ENCODE data around the gene PLB1.

The PLB1 gene

GRCh38 chr2:28673338-28673737, 177.5 kb downstream of the PLB1 start:
- Histone ChIP-seq H3K4me3 (ENCODE audit: extremely low read depth, insufficient read depth, low read length, poor library complexity, severe bottlenecking) (no peak overlapping the region), H3K27ac (ENCODE audit: low read depth, low read length, severe bottlenecking) (no peak overlapping the region), H3K36me3 (ENCODE audit: control insufficient read depth, insufficient read depth, low read length) (no peaks in the 10 kb centered on the region), H3K4me1 (ENCODE audit: control insufficient read depth, insufficient read depth, low read length, poor library complexity, severe bottlenecking) (no peaks in the 10 kb centered on the region), H3K9me3 (ENCODE audit: control insufficient read depth, low read length) (no peaks in the 10 kb centered on the region)
- 89 to 94% methylated on average over 3 of the region's 4 CpGs for WGBS, 2 experiments (ENCODE audit: insufficient coverage in 2 of 2)

GRCh38 chr2:28674062-28674712, 178.3 kb downstream of the PLB1 start:
- Histone ChIP-seq H3K36me3 (ENCODE audit: control insufficient read depth, insufficient read depth, low read length) (no peaks in the 10 kb centered on the region), H3K4me1 (ENCODE audit: control insufficient read depth, insufficient read depth, low read length, poor library complexity, severe bottlenecking) (no peaks in the 10 kb centered on the region), H3K27ac (ENCODE audit: low read depth, low read length, severe bottlenecking) (no peak overlapping the region), H3K4me3 (ENCODE audit: extremely low read depth, insufficient read depth, low read length, poor library complexity, severe bottlenecking) (no peak overlapping the region), H3K9me3 (ENCODE audit: control insufficient read depth, low read length) (no peaks in the 10 kb centered on the region)
- WGBS, 2 experiments (ENCODE audit: insufficient coverage in 2 of 2) = 86 to 90% methylated on average over 3 of the region's 3 CpGs

GRCh38 chr2:28674713-28675068, 178.8 kb downstream of the PLB1 start:
- no peak overlapping the region for H3K4me3 ChIP-seq (ENCODE audit: extremely low read depth, insufficient read depth, low read length, poor library complexity, severe bottlenecking)
- WGBS, 2 experiments (ENCODE audit: insufficient coverage in 2 of 2) = 67% methylated on average over 1 of the region's 1 CpG; no CpG with 5 or more reads in 1 of the 2 experiments

GRCh38 chr2:28676152-28676835, 180.4 kb downstream of the PLB1 start:
- 86 to 100% methylated on average over 2 of the region's 5 CpGs for WGBS, 2 experiments (ENCODE audit: insufficient coverage in 2 of 2)
- Histone ChIP-seq H3K4me3 (ENCODE audit: extremely low read depth, insufficient read depth, low read length, poor library complexity, severe bottlenecking) (no peak overlapping the region), H3K4me1 (ENCODE audit: control insufficient read depth, insufficient read depth, low read length, poor library complexity, severe bottlenecking) (no peaks in the 10 kb centered on the region), H3K36me3 (ENCODE audit: control insufficient read depth, insufficient read depth, low read length) (no peaks in the 10 kb centered on the region), H3K27ac (ENCODE audit: low read depth, low read length, severe bottlenecking) (no peak overlapping the region), H3K9me3 (ENCODE audit: control insufficient read depth, low read length) (no peaks in the 10 kb centered on the region)

More at GRCh38 chr2:28674713-28675068, 178.8 kb downstream of the PLB1 start:
- no peak overlapping the region for H3K27ac ChIP-seq (ENCODE audit: low read depth, low read length, severe bottlenecking)
- H3K9me3 ChIP-seq (ENCODE audit: control insufficient read depth, low read length) = no peaks in the 10 kb centered on the region
- H3K4me1 ChIP-seq (ENCODE audit: control insufficient read depth, insufficient read depth, low read length, poor library complexity, severe bottlenecking) = no peaks in the 10 kb centered on the region
- no peaks in the 10 kb centered on the region for H3K36me3 ChIP-seq (ENCODE audit: control insufficient read depth, insufficient read depth, low read length)

- Histone ChIP-seq H3K36me3 (ENCODE audit: control insufficient read depth, insufficient read depth, low read length) (no peaks in the 10 kb centered on the region), H3K27ac (ENCODE audit: low read depth, low read length, severe bottlenecking) (no peak overlapping the region), H3K4me1 (ENCODE audit: control insufficient read depth, insufficient read depth, low read length, poor library complexity, severe bottlenecking) (peaks cover 5% of the 10 kb centered on the region), H3K4me3 (ENCODE audit: extremely low read depth, insufficient read depth, low read length, poor library complexity, severe bottlenecking) (no peak overlapping the region), H3K9me3 (ENCODE audit: control insufficient read depth, low read length) (no peaks in the 10 kb centered on the region)
- WGBS, 2 experiments (ENCODE audit: insufficient coverage in 2 of 2) = 91 to 97% methylated on average over 9 to 10 of the region's 11 CpGs
Observed at GRCh38 chr2:28678175-28678855, 182.5 kb downstream of the PLB1 start.

GRCh38 chr2:28678944-28679343, 183.1 kb downstream of the PLB1 start:
- no peak overlapping the region for H3K4me3 ChIP-seq (ENCODE audit: extremely low read depth, insufficient read depth, low read length, poor library complexity, severe bottlenecking)
- no CpG with 5 or more reads among the region's 1 CpG for WGBS, 2 experiments (ENCODE audit: insufficient coverage in 2 of 2)
- H3K36me3 ChIP-seq (ENCODE audit: control insufficient read depth, insufficient read depth, low read length) = no peaks in the 10 kb centered on the region
- no peaks in the 10 kb centered on the region for H3K9me3 ChIP-seq (ENCODE audit: control insufficient read depth, low read length)
- H3K27ac ChIP-seq (ENCODE audit: low read depth, low read length, severe bottlenecking) = no peak overlapping the region
- H3K4me1 ChIP-seq (ENCODE audit: control insufficient read depth, insufficient read depth, low read length, poor library complexity, severe bottlenecking) = peaks cover 10% of the 10 kb centered on the region

- Histone ChIP-seq H3K36me3 (ENCODE audit: control insufficient read depth, insufficient read depth, low read length) (no peaks in the 10 kb centered on the region), H3K4me3 (ENCODE audit: extremely low read depth, insufficient read depth, low read length, poor library complexity, severe bottlenecking) (no peak overlapping the region), H3K9me3 (ENCODE audit: control insufficient read depth, low read length) (no peaks in the 10 kb centered on the region), H3K4me1 (ENCODE audit: control insufficient read depth, insufficient read depth, low read length, poor library complexity, severe bottlenecking) (peaks cover 14% of the 10 kb centered on the region), H3K27ac (ENCODE audit: low read depth, low read length, severe bottlenecking) (no peak overlapping the region)
- 86 to 97% methylated on average over 3 to 6 of the region's 6 CpGs for WGBS, 2 experiments (ENCODE audit: insufficient coverage in 2 of 2)
Observed at GRCh38 chr2:28680657-28681056, 184.8 kb downstream of the PLB1 start.

- Histone ChIP-seq H3K9me3 (ENCODE audit: control insufficient read depth, low read length) (no peaks in the 10 kb centered on the region), H3K36me3 (ENCODE audit: control insufficient read depth, insufficient read depth, low read length) (no peaks in the 10 kb centered on the region), H3K27ac (ENCODE audit: low read depth, low read length, severe bottlenecking) (no peak overlapping the region), H3K4me1 (ENCODE audit: control insufficient read depth, insufficient read depth, low read length, poor library complexity, severe bottlenecking) (peaks cover 14% of the 10 kb centered on the region), H3K4me3 (ENCODE audit: extremely low read depth, insufficient read depth, low read length, poor library complexity, severe bottlenecking) (no peak overlapping the region)
- WGBS, 2 experiments (ENCODE audit: insufficient coverage in 2 of 2) = 76 to 79% methylated on average over 4 of the region's 4 CpGs
Observed at GRCh38 chr2:28681158-28681571, 185.3 kb downstream of the PLB1 start.

- H3K27ac ChIP-seq (ENCODE audit: low read depth, low read length, severe bottlenecking) = no peak overlapping the region
- no peaks in the 10 kb centered on the region for H3K36me3 ChIP-seq (ENCODE audit: control insufficient read depth, insufficient read depth, low read length)
- no peak overlapping the region for H3K4me3 ChIP-seq (ENCODE audit: extremely low read depth, insufficient read depth, low read length, poor library complexity, severe bottlenecking)
- no peaks in the 10 kb centered on the region for H3K9me3 ChIP-seq (ENCODE audit: control insufficient read depth, low read length)
- H3K4me1 ChIP-seq (ENCODE audit: control insufficient read depth, insufficient read depth, low read length, poor library complexity, severe bottlenecking) = peaks cover 14% of the 10 kb centered on the region
Observed at GRCh38 chr2:28681606-28682005, 185.7 kb downstream of the PLB1 start.

- Histone ChIP-seq H3K9me3 (ENCODE audit: control insufficient read depth, low read length) (no peaks in the 10 kb centered on the region), H3K4me3 (ENCODE audit: extremely low read depth, insufficient read depth, low read length, poor library complexity, severe bottlenecking) (no peak overlapping the region), H3K4me1 (ENCODE audit: control insufficient read depth, insufficient read depth, low read length, poor library complexity, severe bottlenecking) (peaks cover 14% of the 10 kb centered on the region), H3K27ac (ENCODE audit: low read depth, low read length, severe bottlenecking) (no peak overlapping the region), H3K36me3 (ENCODE audit: control insufficient read depth, insufficient read depth, low read length) (no peaks in the 10 kb centered on the region)
- 67 to 72% methylated on average over 12 of the region's 14 CpGs for WGBS, 2 experiments (ENCODE audit: insufficient coverage in 2 of 2)
Observed at GRCh38 chr2:28683100-28683706, 187.3 kb downstream of the PLB1 start.

Data from mesodermal cell (in vitro differentiated cells).